ENCODE data around the gene ROBO1. TPM values are rescaled to one million over a fixed set of nuclear protein-coding genes. Genes with fewer than 3 reads are reported as not detected.

ROBO1 gene
- total RNA-seq, 4 donors from 2014 or later, result 8.6 to 26.3 (median 16.6) TPM

- Histone ChIP-seq H3K9me3 (no peaks in the 10 kb centered on the region), H3K36me3 (no peaks in the 10 kb centered on the region), H3K27ac (no peak overlapping the region), H3K4me1 (no peaks in the 10 kb centered on the region), H3K4me3 (replicated peaks in 1 of 3) (no peak overlapping the region), H3K27me3 (no peaks in the 10 kb centered on the region)
- 67 to 71% methylated on average over 8 of the region's 8 CpGs for WGBS, 2 donors
- intact Hi-C loops (cut with DNase I), result no loop called here
- DNase-seq, result no peak
- no peak for TF ChIP-seq POLR2A (IDR thresholded peaks at IDR 0.05)
- TF ChIP-seq CTCF (IDR thresholded peaks at IDR 0.05), result no peak
Measured at GRCh38 chr3:79246875-79247724, 520.7 kb downstream of the ROBO1 start.

GRCh38 chr3:79245284-79246138 is 522.3 kb downstream of the ROBO1 start:
- intact Hi-C loops (cut with DNase I), result no loop called here
- Histone ChIP-seq H3K36me3 (no peaks in the 10 kb centered on the region), H3K27me3 (no peaks in the 10 kb centered on the region), H3K27ac (no peak overlapping the region), H3K9me3 (no peaks in the 10 kb centered on the region), H3K4me3 (replicated peaks in 1 of 3) (no peak overlapping the region), H3K4me1 (no peaks in the 10 kb centered on the region)
- no peak for DNase-seq
- TF ChIP-seq POLR2A (IDR thresholded peaks at IDR 0.05), result no peak
- no peak for TF ChIP-seq CTCF (IDR thresholded peaks at IDR 0.05)
- WGBS, 2 donors, result 19 to 48% methylated on average over 1 of the region's 1 CpG

GRCh38 chr3:79236496-79236895 is 531.3 kb downstream of the ROBO1 start:
- no peak for DNase-seq
- intact Hi-C loops (cut with DNase I), result no loop called here
- H3K4me1 ChIP-seq, result no peaks in the 10 kb centered on the region
- WGBS, 2 donors, result 88 to 90% methylated on average over 1 of the region's 1 CpG
- no peaks in the 10 kb centered on the region for H3K36me3 ChIP-seq
- no peaks in the 10 kb centered on the region for H3K27me3 ChIP-seq
- H3K4me3 ChIP-seq (replicated peaks in 1 of 3), result no peak overlapping the region
- no peak for TF ChIP-seq POLR2A (IDR thresholded peaks at IDR 0.05)
- H3K27ac ChIP-seq, result no peak overlapping the region
- H3K9me3 ChIP-seq, result no peaks in the 10 kb centered on the region

- DNase-seq, result no peak
- Histone ChIP-seq H3K36me3 (no peaks in the 10 kb centered on the region), H3K9me3 (no peaks in the 10 kb centered on the region), H3K27me3 (no peaks in the 10 kb centered on the region), H3K4me1 (no peaks in the 10 kb centered on the region), H3K4me3 (replicated peaks in 1 of 3) (no peak overlapping the region), H3K27ac (no peak overlapping the region)
- 66% methylated on average over 7 of the region's 7 CpGs for WGBS, 2 donors
- TF ChIP-seq POLR2A (IDR thresholded peaks at IDR 0.05) (no peak), CTCF (IDR thresholded peaks at IDR 0.05) (no peak)
- intact Hi-C loops (cut with DNase I), result no loop called here
Measured at GRCh38 chr3:79233431-79234060, 534.3 kb downstream of the ROBO1 start.

GRCh38 chr3:79230266-79230665 is 537.5 kb downstream of the ROBO1 start:
- intact Hi-C loops (cut with DNase I), result no loop called here
- no peaks in the 10 kb centered on the region for H3K27me3 ChIP-seq
- H3K27ac ChIP-seq, result no peak overlapping the region
- WGBS, 2 donors, result 93 to 96% methylated on average over 1 of the region's 1 CpG
- no peaks in the 10 kb centered on the region for H3K9me3 ChIP-seq
- no peak for DNase-seq
- H3K4me3 ChIP-seq (replicated peaks in 1 of 3), result no peak overlapping the region
- TF ChIP-seq POLR2A (IDR thresholded peaks at IDR 0.05), result no peak
- H3K4me1 ChIP-seq, result no peaks in the 10 kb centered on the region
- H3K36me3 ChIP-seq, result no peaks in the 10 kb centered on the region

Data from thyroid gland (tissue), 4 donors.